DOHH2 (cell line): ENCODE measurements around the gene DPYD.

ENCODE experiments used
- CTCF ChIP-seq: fragments of 200-600 bp; sonication (generic); IDR thresholded peaks from one replicate; pipeline ENCODE4 v1.5.1; 2014; ENCODE audit warnings: antibody characterized with exemption, mild to moderate bottlenecking, low read depth, low read length; ENCODE audit not compliant: poor library complexity, severe bottlenecking
- EZH2phosphoT487 ChIP-seq: fragments of 200-600 bp; sonication (generic); IDR thresholded peaks from 2 replicates; pipeline ENCODE4 v1.6.1; 2017; ENCODE audit warnings: borderline replicate concordance, mild to moderate bottlenecking, antibody characterized with exemption, low read length, moderate library complexity, mixed read lengths

GRCh38 chr1:97174039-97174704 lies 746.7 kb downstream of the DPYD start:
- TF ChIP-seq CTCF (no peak), EZH2phosphoT487 (no peak)
